C4-2B (cell line): Measurements from ENCODE around the gene DDR1.
"Not testable (repeated sequence)": the region's sequence is repeated elsewhere in the genome, so short reads cannot be mapped to it uniquely, and the experiment has no call there.

Experiments used
- H3K27ac ChIP-seq: fragments of 450-650 bp; 2 replicates; pipeline ENCODE4 v1.5.1; 2017
- ZFX ChIP-seq: fragments of 450-650 bp; IDR thresholded peaks from 2 replicates; pipeline ENCODE4 v1.6.1; 2017
- TF ChIP-seq, protein P1 (sequence below): fragments of 450-650 bp; conservative IDR thresholded peaks from 2 replicates; pipeline ENCODE4 v1.5.1; 2017; ENCODE audit warnings: mild to moderate bottlenecking

DDR1 gene

DNA sequence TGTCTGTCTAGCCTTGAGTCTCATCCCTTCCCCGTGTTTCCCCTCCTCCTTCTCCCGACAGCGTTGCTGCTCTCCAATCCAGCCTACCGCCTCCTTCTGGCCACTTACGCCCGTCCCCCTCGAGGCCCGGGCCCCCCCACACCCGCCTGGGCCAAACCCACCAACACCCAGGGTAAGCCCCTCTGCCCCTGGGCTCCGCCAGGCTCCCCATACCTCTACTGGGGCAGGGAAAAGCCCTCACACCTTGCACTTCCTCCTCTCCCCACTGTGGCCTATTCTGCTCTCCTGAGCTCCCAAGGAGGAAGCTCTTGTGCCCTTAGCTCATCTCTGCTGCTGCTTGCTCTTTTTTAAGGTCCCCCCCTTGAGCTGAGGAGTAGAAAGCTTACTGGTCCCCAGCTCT is 11.0 kb downstream of the DDR1 start:
- H3K27ac ChIP-seq = no peak overlapping the region
- TF ChIP-seq, protein P1, sequence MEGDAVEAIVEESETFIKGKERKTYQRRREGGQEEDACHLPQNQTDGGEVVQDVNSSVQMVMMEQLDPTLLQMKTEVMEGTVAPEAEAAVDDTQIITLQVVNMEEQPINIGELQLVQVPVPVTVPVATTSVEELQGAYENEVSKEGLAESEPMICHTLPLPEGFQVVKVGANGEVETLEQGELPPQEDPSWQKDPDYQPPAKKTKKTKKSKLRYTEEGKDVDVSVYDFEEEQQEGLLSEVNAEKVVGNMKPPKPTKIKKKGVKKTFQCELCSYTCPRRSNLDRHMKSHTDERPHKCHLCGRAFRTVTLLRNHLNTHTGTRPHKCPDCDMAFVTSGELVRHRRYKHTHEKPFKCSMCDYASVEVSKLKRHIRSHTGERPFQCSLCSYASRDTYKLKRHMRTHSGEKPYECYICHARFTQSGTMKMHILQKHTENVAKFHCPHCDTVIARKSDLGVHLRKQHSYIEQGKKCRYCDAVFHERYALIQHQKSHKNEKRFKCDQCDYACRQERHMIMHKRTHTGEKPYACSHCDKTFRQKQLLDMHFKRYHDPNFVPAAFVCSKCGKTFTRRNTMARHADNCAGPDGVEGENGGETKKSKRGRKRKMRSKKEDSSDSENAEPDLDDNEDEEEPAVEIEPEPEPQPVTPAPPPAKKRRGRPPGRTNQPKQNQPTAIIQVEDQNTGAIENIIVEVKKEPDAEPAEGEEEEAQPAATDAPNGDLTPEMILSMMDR = no peak
- no peak for TF ChIP-seq ZFX

DNA sequence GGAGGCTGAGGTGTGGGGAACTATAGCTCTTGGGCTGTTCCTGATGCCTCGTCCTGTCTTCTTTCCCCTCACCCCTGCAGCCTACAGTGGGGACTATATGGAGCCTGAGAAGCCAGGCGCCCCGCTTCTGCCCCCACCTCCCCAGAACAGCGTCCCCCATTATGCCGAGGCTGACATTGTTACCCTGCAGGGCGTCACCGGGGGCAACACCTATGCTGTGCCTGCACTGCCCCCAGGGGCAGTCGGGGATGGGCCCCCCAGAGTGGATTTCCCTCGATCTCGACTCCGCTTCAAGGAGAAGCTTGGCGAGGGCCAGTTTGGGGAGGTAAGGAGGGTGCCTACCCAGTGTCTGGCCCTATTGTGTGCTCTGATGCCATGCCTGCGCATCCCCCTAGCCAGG is 12.2 kb downstream of the DDR1 start:
- TF ChIP-seq, protein P1 = no peak
- no peak for TF ChIP-seq ZFX
- no peak overlapping the region for H3K27ac ChIP-seq

- TF ChIP-seq, protein P1 = no peak
- no peak for TF ChIP-seq ZFX
- no peak overlapping the region for H3K27ac ChIP-seq
Observed at GRCh38 chr6:30897882-30898281, 13.6 kb downstream of the DDR1 start.

DNA sequence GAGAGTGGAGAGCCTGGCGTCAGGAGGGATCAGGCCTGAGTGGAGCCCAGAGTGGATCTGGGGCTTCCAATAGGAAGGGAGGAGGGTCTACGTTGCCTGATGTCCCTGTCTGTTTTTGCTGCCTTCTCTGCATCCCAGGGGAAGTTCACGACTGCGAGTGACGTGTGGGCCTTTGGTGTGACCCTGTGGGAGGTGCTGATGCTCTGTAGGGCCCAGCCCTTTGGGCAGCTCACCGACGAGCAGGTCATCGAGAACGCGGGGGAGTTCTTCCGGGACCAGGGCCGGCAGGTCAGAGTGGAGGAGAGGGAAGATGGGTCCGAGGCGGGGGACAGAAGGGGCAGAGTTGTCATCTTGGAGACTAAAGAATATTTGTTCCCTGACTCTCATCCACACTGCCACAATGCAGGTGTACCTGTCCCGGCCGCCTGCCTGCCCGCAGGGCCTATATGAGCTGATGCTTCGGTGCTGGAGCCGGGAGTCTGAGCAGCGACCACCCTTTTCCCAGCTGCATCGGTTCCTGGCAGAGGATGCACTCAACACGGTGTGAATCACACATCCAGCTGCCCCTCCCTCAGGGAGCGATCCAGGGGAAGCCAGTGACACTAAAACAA is 14.5 kb downstream of the DDR1 start:
- no peak for TF ChIP-seq ZFX
- TF ChIP-seq, protein P1 = no peak
- H3K27ac ChIP-seq = no peak overlapping the region

- TF ChIP-seq, protein P1 = no peak
Observed at GRCh38 chr6:30900863-30901417, 16.6 kb downstream of the DDR1 start.

DNA sequence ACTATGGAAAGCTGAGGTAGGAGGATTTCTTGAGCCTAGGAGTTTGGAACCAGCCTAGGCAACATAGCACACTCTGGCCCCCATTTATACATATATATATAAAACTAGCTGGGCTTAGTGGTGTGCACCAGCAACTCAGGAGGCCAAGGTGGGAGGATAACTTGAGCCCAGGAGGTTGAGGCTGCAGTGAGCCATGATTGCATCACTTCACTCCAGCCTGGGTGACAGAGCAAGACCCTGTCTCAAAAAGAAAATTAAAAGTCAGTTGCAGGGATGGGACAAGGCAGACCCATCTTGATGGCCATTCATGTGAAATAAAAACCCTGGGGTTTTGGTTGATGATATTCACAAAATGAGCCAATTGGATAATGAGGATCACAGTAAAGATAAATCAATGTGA is 17.1 kb downstream of the DDR1 start:
- H3K27ac ChIP-seq = no peak overlapping the region
- TF ChIP-seq ZFX = no peak
- TF ChIP-seq, protein P1 = no peak

More at GRCh38 chr6:30900863-30901417, 16.6 kb downstream of the DDR1 start:
- no peak overlapping the region for H3K27ac ChIP-seq

DNA sequence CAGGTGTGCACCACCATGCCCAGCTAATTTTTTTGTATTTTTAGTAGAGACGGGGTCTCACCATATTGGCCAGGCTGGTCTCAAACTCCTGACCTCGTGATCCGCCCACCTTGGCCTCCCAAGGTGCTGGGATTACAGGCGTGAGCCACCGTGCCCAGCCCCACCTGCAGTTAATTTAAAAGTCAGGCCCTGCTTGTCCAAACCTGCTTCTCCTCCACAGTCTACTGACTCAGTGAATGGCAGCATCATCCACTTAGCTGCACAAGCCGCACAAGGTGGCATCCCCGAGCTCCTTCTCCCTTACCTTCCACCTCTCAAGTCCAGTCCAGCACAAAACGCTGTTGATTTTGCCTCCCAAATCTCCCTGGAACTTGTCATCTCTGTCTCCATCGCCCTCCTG is 17.9 kb downstream of the DDR1 start:
- H3K27ac ChIP-seq = not testable (repeated sequence)

DNA sequence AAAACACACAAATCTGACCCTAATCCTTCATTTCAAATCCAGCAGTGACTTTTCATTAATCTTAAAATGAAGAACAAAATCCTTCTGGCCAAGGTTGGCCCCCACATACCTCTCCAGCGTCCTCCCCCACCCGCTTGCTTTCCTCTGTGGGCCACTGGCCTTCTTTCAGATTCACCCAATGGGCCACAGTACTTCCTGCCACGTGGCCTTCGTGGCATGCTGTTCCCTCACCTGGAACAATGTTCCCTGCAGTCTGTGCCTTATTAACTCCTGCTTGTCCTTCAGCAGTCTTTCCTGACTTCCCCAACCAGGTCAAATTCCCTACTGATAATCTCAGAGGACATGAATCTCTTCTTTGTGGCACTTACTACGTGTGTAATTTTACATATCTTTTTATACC is 18.4 kb downstream of the DDR1 start:
- TF ChIP-seq, protein P1 = no peak
- no peak for TF ChIP-seq ZFX
- no peak overlapping the region for H3K27ac ChIP-seq
